GM12891 (cell line): ENCODE data around the gene ZDHHC3.

Experiments
- POLR2A ChIP-seq: IDR thresholded peaks from 2 replicates; pipeline ENCODE4 v1.6.1; 2011; ENCODE audit warnings: low read depth, low read length, control low read depth
- POLR2AphosphoS5 ChIP-seq: IDR thresholded peaks from 2 replicates; pipeline ENCODE4 v1.6.1; 2011; ENCODE audit warnings: low read depth, low read length, control low read depth
- POU2F2 ChIP-seq: IDR thresholded peaks from 2 replicates; pipeline ENCODE4 v1.6.1; 2011; ENCODE audit warnings: low read depth, mild to moderate bottlenecking, control low read depth, low read length, moderate library complexity
- SPI1 ChIP-seq: IDR thresholded peaks from 2 replicates; pipeline ENCODE4 v1.6.1; 2011; ENCODE audit warnings: low read depth, low read length, control low read depth
- TAF1 ChIP-seq: IDR thresholded peaks from 2 replicates; pipeline ENCODE4 v1.6.1; 2011; ENCODE audit warnings: low read depth, low read length, control low read depth

- TF ChIP-seq POLR2A, result no peak
- TF ChIP-seq POLR2AphosphoS5, result no peak
- no peak for TF ChIP-seq TAF1
- TF ChIP-seq SPI1, result no peak
- no peak for TF ChIP-seq POU2F2
Measured at GRCh38 chr3:44910693-44911092, 65.3 kb downstream of the ZDHHC3 start.
